DLD1 (cell line): ENCODE measurements around the gene LRRC56.

ENCODE experiments used
- in situ Hi-C: cut with HindIII; loops from 2 replicates; pipeline ENCODE4 v1.10.0; 2017; ENCODE audit warnings: low sequenced_read_pairs

LRRC56 gene

GRCh38 chr11:592501-592900 lies 55.2 kb downstream of the LRRC56 start:
- in situ Hi-C loops, result no loop called here

GRCh38 chr11:592918-593317 lies 55.6 kb downstream of the LRRC56 start:
- in situ Hi-C loops, result no loop called here

GRCh38 chr11:593347-593746 lies 56.0 kb downstream of the LRRC56 start:
- in situ Hi-C loops, result no loop called here

- in situ Hi-C loops, result no loop called here
These were observed 58.1 kb downstream of the LRRC56 start for GRCh38 chr11:595400-595799.

- in situ Hi-C loops, result no loop called here
These were observed 59.0 kb downstream of the LRRC56 start for GRCh38 chr11:596374-596773.

- in situ Hi-C loops, result no loop called here
These were observed 59.9 kb downstream of the LRRC56 start for GRCh38 chr11:597166-597725.

- in situ Hi-C loops, result no loop called here
These were observed 60.8 kb downstream of the LRRC56 start for GRCh38 chr11:598005-598680.

GRCh38 chr11:601573-602245 lies 64.4 kb downstream of the LRRC56 start:
- in situ Hi-C loops, result no loop called here

- in situ Hi-C loops, result no loop called here
These were observed 65.8 kb downstream of the LRRC56 start for GRCh38 chr11:603154-603553.
